K562 (cell line): ENCODE measurements around the gene FAM193A. TPM values are rescaled to one million over a fixed set of nuclear protein-coding genes. Genes with fewer than 3 reads are reported as not detected.

Experiments used
- ETV1 ChIP-seq: fragments of 450-650 bp; conservative IDR thresholded peaks from 2 replicates; pipeline ENCODE4 v1.6.1; 2016; ENCODE audit warnings: missing genetic modification characterization, control low read depth, low read depth, missing compliant biosample characterization
- FOXK1 ChIP-seq: sonication (generic); formaldehyde crosslinking; IDR thresholded peaks from 2 replicates; pipeline ENCODE4 v1.8.0; 2022; ENCODE audit warnings: missing genetic modification reagents, mild to moderate bottlenecking, borderline replicate concordance
- FOXK2 ChIP-seq, 2 experiments: fragments of 450-650 bp; IDR thresholded peaks in 1 of 2; conservative IDR thresholded peaks in 1 of 2; 2 replicates each; pipeline ENCODE4 v1.6.1; 2016; ENCODE audit warnings: low read depth in 2 of 2, mild to moderate bottlenecking in 1 of 2
- GMEB1 ChIP-seq: fragments of 250-450 bp; sonication (Bioruptor Pico); IDR thresholded peaks from 2 replicates; pipeline ENCODE4 v1.4.0; 2020; ENCODE audit warnings: mild to moderate bottlenecking
- IRF2 ChIP-seq: sonication (generic); formaldehyde crosslinking; IDR thresholded peaks from 2 replicates; pipeline ENCODE4 v1.8.1; 2022; ENCODE audit warnings: mild to moderate bottlenecking, missing genetic modification reagents
- LCOR ChIP-seq: sonication (generic); formaldehyde crosslinking; IDR thresholded peaks from 2 replicates; pipeline ENCODE4 v1.8.0; 2022; ENCODE audit warnings: mild to moderate bottlenecking, missing genetic modification reagents
- NCOA6 ChIP-seq: fragments of 450-650 bp; IDR thresholded peaks from 2 replicates; pipeline ENCODE4 v1.6.1; 2017; ENCODE audit warnings: mild to moderate bottlenecking
- OTX1 ChIP-seq: fragments of 450-650 bp; formaldehyde crosslinking; IDR thresholded peaks from 2 replicates; pipeline ENCODE4 v1.4.0; 2022; ENCODE audit warnings: mild to moderate bottlenecking
- POLR2AphosphoS5 ChIP-seq: IDR thresholded peaks from 2 replicates; pipeline ENCODE4 v1.6.1; 2011; ENCODE audit warnings: mild to moderate bottlenecking, low read depth, low read length, moderate library complexity; ENCODE audit not compliant: control insufficient read depth, insufficient read depth
- RBFOX2 ChIP-seq: fragments of 200-400 bp; formaldehyde crosslinking; IDR thresholded peaks from 2 replicates; pipeline ENCODE4 v1.6.1; 2017; ENCODE audit warnings: low read depth, mild to moderate bottlenecking, low read length, moderate library complexity
- ZFX ChIP-seq: sonication (generic); formaldehyde crosslinking; IDR thresholded peaks from 2 replicates; pipeline ENCODE4 v1.8.0; 2022; ENCODE audit warnings: mild to moderate bottlenecking, missing genetic modification reagents, moderate library complexity
- ZNF212 ChIP-seq: fragments of 450-650 bp; formaldehyde crosslinking; IDR thresholded peaks from 2 replicates; pipeline ENCODE4 v1.4.0; 2020; ENCODE audit warnings: mild to moderate bottlenecking
- ZNF354B ChIP-seq: fragments of 250-450 bp; sonication (Bioruptor Pico); IDR thresholded peaks from 2 replicates; pipeline ENCODE4 v1.4.0; 2020
- ZNF551 ChIP-seq: fragments of 250-450 bp; sonication (Bioruptor Pico); IDR thresholded peaks from 2 replicates; pipeline ENCODE4 v1.5.0; 2021; ENCODE audit warnings: mild to moderate bottlenecking, moderate library complexity
- ZNF75A ChIP-seq: fragments of 450-650 bp; formaldehyde crosslinking; IDR thresholded peaks from 2 replicates; pipeline ENCODE4 v1.4.0; 2020; ENCODE audit warnings: mild to moderate bottlenecking
- polyA plus RNA-seq, 8 experiments: library from polyadenylated mRNA; depleted of rRNA in 4 of 8; stranded (reverse) in 5 of 8; unstranded in 3 of 8; fragments of >200 nt; fragmentation: Nextera tagmentation in 2 of 8; fragmentation: Illumina TruSeq in 1 of 8; extraction: Ambion mirVana in 2 of 8; extraction: Trizol in 1 of 8; gene quantifications; 2 replicates each; pipeline versions ENCODE4 v1.2.1 to v1.2.3, GENCODE V29; 2011 to 2014; ENCODE audit warnings: inconsistent platforms in 1 of 8, missing spikeins in 1 of 8
- total RNA-seq, 7 experiments: library from RNA; depleted of rRNA in 6 of 7; stranded (reverse); fragments of >200 nt in 6 of 7; fragmentation: Illumina TruSeq in 2 of 7; extraction: Trizol in 2 of 7; gene quantifications; 2 replicates each; pipeline versions ENCODE4 v1.2.1 to v1.2.3, GENCODE V29; 2011 to 2021; ENCODE audit warnings: low replicate concordance in 1 of 7
- TF ChIP-seq, protein P1 (sequence below): sonication (generic); formaldehyde crosslinking; IDR thresholded peaks from 2 replicates; pipeline ENCODE4 v1.8.1; 2023; ENCODE audit warnings: mild to moderate bottlenecking, missing genetic modification reagents, moderate library complexity
- TF ChIP-seq, protein P2 (sequence below): sonication (generic); formaldehyde crosslinking; IDR thresholded peaks from 2 replicates; pipeline ENCODE4 v1.8.0; 2023; ENCODE audit warnings: missing genetic modification reagents, mild to moderate bottlenecking, borderline replicate concordance
- TF ChIP-seq, protein P3 (sequence below): IDR thresholded peaks from 2 replicates; pipeline ENCODE4 v1.6.1; 2016; ENCODE audit warnings: missing genetic modification characterization, missing compliant biosample characterization

The FAM193A gene
- total and polyA plus RNA-seq, 9 of the 15 experiments (the other 6 are each of a cell fraction or from before 2014, with no cell fraction given), result 0.46 to 24.6 (median 9.6) TPM

- no peak for TF ChIP-seq IRF2 (CRISPR knock-in tag)
- TF ChIP-seq GMEB1 (CRISPR knock-in tag), result peak; percentile 95
- TF ChIP-seq LCOR (CRISPR knock-in tag), result no peak
- no peak for TF ChIP-seq ETV1
- peak; percentile 58; the same call in 1 of the 2 replicates for TF ChIP-seq POLR2AphosphoS5
- no peak for TF ChIP-seq ZNF212 (CRISPR knock-in tag)
- TF ChIP-seq RBFOX2, result peak; percentile 83
- TF ChIP-seq, protein P1, sequence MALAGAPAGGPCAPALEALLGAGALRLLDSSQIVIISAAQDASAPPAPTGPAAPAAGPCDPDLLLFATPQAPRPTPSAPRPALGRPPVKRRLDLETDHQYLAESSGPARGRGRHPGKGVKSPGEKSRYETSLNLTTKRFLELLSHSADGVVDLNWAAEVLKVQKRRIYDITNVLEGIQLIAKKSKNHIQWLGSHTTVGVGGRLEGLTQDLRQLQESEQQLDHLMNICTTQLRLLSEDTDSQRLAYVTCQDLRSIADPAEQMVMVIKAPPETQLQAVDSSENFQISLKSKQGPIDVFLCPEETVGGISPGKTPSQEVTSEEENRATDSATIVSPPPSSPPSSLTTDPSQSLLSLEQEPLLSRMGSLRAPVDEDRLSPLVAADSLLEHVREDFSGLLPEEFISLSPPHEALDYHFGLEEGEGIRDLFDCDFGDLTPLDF (CRISPR knock-in tag), result peak; percentile 31; the same call in 1 of the 2 replicates
- no peak for TF ChIP-seq ZNF551
- TF ChIP-seq, protein P2, sequence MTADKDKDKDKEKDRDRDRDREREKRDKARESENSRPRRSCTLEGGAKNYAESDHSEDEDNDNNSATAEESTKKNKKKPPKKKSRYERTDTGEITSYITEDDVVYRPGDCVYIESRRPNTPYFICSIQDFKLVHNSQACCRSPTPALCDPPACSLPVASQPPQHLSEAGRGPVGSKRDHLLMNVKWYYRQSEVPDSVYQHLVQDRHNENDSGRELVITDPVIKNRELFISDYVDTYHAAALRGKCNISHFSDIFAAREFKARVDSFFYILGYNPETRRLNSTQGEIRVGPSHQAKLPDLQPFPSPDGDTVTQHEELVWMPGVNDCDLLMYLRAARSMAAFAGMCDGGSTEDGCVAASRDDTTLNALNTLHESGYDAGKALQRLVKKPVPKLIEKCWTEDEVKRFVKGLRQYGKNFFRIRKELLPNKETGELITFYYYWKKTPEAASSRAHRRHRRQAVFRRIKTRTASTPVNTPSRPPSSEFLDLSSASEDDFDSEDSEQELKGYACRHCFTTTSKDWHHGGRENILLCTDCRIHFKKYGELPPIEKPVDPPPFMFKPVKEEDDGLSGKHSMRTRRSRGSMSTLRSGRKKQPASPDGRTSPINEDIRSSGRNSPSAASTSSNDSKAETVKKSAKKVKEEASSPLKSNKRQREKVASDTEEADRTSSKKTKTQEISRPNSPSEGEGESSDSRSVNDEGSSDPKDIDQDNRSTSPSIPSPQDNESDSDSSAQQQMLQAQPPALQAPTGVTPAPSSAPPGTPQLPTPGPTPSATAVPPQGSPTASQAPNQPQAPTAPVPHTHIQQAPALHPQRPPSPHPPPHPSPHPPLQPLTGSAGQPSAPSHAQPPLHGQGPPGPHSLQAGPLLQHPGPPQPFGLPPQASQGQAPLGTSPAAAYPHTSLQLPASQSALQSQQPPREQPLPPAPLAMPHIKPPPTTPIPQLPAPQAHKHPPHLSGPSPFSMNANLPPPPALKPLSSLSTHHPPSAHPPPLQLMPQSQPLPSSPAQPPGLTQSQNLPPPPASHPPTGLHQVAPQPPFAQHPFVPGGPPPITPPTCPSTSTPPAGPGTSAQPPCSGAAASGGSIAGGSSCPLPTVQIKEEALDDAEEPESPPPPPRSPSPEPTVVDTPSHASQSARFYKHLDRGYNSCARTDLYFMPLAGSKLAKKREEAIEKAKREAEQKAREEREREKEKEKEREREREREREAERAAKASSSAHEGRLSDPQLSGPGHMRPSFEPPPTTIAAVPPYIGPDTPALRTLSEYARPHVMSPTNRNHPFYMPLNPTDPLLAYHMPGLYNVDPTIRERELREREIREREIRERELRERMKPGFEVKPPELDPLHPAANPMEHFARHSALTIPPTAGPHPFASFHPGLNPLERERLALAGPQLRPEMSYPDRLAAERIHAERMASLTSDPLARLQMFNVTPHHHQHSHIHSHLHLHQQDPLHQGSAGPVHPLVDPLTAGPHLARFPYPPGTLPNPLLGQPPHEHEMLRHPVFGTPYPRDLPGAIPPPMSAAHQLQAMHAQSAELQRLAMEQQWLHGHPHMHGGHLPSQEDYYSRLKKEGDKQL (CRISPR knock-in tag), result no peak
- no peak for TF ChIP-seq FOXK1
- TF ChIP-seq OTX1 (CRISPR knock-in tag), result no peak
- no peak for TF ChIP-seq FOXK2 (conservative IDR thresholded peaks at IDR 0.05 in 1 of 2, IDR thresholded peaks at IDR 0.05 in 1 of 2; ENCODE audit: low read depth in 2 of 2)
- no peak for TF ChIP-seq ZNF75A (CRISPR knock-in tag)
- TF ChIP-seq ZFX (CRISPR knock-in tag), result peak; percentile 90
- no peak for TF ChIP-seq NCOA6
- TF ChIP-seq, protein P3, sequence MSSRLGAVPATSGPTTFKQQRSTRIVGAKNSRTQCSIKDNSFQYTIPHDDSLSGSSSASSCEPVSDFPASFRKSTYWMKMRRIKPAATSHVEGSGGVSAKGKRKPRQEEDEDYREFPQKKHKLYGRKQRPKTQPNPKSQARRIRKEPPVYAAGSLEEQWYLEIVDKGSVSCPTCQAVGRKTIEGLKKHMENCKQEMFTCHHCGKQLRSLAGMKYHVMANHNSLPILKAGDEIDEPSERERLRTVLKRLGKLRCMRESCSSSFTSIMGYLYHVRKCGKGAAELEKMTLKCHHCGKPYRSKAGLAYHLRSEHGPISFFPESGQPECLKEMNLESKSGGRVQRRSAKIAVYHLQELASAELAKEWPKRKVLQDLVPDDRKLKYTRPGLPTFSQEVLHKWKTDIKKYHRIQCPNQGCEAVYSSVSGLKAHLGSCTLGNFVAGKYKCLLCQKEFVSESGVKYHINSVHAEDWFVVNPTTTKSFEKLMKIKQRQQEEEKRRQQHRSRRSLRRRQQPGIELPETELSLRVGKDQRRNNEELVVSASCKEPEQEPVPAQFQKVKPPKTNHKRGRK, result no peak
- no peak for TF ChIP-seq ZNF354B (CRISPR knock-in tag)
Observed at GRCh38 chr4:2536193-2537010, at the start of gene FAM193A (continued).
